IMR-90 (cell line): ENCODE measurements around the gene RAI1. TPM values are rescaled to one million over a fixed set of nuclear protein-coding genes. Genes with fewer than 3 reads are reported as not detected.

Experiments used
- ATAC-seq: fragments of 200-7000 bp; cut with Tn5 transposase; 2 replicates; pipeline ENCODE4 v1.9.1; 2020; ENCODE audit warnings: low read depth, mild to moderate bottlenecking, moderate library complexity
- BruUV-seq: library from RNA; stranded (reverse); fragments of 400-500 nt; replicated peaks from 2 replicates; lab custom pipeline; 2021; lab: Mats Ljungman, UMichigan
- CTCF ChIA-PET: fragments of 300-600 bp; formaldehyde crosslinking; extraction: SDS; loops from one replicate; lab custom pipeline; 2021; ENCODE audit warnings: antibody characterized with exemption; lab: Yijun Ruan, JAX
- POLR2A ChIA-PET: fragments of 300-600 bp; sonication (Branson Sonifier 250); formaldehyde crosslinking; loops from one replicate; lab custom pipeline; 2022; ENCODE audit warnings: antibody characterized with exemption; ENCODE audit not compliant: unreplicated experiment; lab: Charles Lee
- DNase-seq: peaks from one replicate; pipeline ENCODE4 v3.0.0; 2013
- H2AFZ ChIP-seq: replicated peaks from 2 replicates; pipeline ENCODE3; 2013; ENCODE audit warnings: low read length, mild to moderate bottlenecking; ENCODE audit not compliant: poor library complexity
- H2AK5ac ChIP-seq: 2 replicates; pipeline ENCODE4 v1.6.1; 2013; ENCODE audit warnings: low read depth, low read length, inconsistent platforms
- H2AK9ac ChIP-seq: replicated peaks from 2 replicates; pipeline ENCODE3; 2013; ENCODE audit warnings: mild to moderate bottlenecking, low read depth, low read length, moderate library complexity; ENCODE audit not compliant: poor library complexity
- H2BK120ac ChIP-seq: 2 replicates; pipeline ENCODE4 v1.6.1; 2013; ENCODE audit warnings: low read depth, low read length, inconsistent platforms
- H2BK15ac ChIP-seq: 3 replicates; pipeline ENCODE4 v1.6.1; 2013; ENCODE audit warnings: low read depth, low read length, inconsistent platforms
- H2BK20ac ChIP-seq: 2 replicates; pipeline ENCODE4 v1.6.1; 2013; ENCODE audit warnings: low read depth, mild to moderate bottlenecking, inconsistent platforms, low read length, moderate library complexity
- H2BK5ac ChIP-seq: 2 replicates; pipeline ENCODE4 v1.6.1; 2013; ENCODE audit warnings: mild to moderate bottlenecking, low read depth, low read length, inconsistent platforms; ENCODE audit not compliant: poor library complexity, severe bottlenecking
- H3K14ac ChIP-seq: replicated peaks from 2 replicates; pipeline ENCODE4 v1.6.1; 2013; ENCODE audit warnings: low read depth, low read length, inconsistent platforms
- H3K18ac ChIP-seq: 2 replicates; pipeline ENCODE4 v1.6.1; 2013; ENCODE audit warnings: low read depth, low read length, control low read depth
- H3K23ac ChIP-seq: 2 replicates; pipeline ENCODE4 v1.6.1; 2013; ENCODE audit warnings: low read depth, low read length, inconsistent platforms
- H3K27ac ChIP-seq: 2 replicates; pipeline ENCODE4 v1.5.1; 2013; ENCODE audit warnings: mild to moderate bottlenecking, control low read depth, low read length; ENCODE audit not compliant: insufficient read depth
- H3K27me3 ChIP-seq: 2 replicates; pipeline ENCODE4 v1.6.1; 2013; ENCODE audit warnings: low read length; ENCODE audit not compliant: control insufficient read depth, insufficient read depth
- H3K36me3 ChIP-seq: 2 replicates; pipeline ENCODE4 v1.6.1; 2013; ENCODE audit warnings: low read length, mixed read lengths; ENCODE audit not compliant: control insufficient read depth, insufficient read depth
- H3K4ac ChIP-seq: 2 replicates; pipeline ENCODE4 v1.6.1; 2013; ENCODE audit warnings: low read depth, low read length, inconsistent platforms
- H3K4me1 ChIP-seq: 2 replicates; pipeline ENCODE4 v1.6.1; 2013; ENCODE audit warnings: low read length, mixed read lengths; ENCODE audit not compliant: control insufficient read depth, insufficient read depth
- H3K4me2 ChIP-seq: 2 replicates; pipeline ENCODE4 v1.6.1; 2013; ENCODE audit warnings: low read depth, mild to moderate bottlenecking, control low read depth, low read length, moderate library complexity
- H3K4me3 ChIP-seq: 2 replicates; pipeline ENCODE4 v1.5.1; 2013; ENCODE audit warnings: low read depth, mild to moderate bottlenecking, control low read depth, low read length, moderate library complexity; ENCODE audit not compliant: insufficient read depth
- H3K56ac ChIP-seq: 2 replicates; pipeline ENCODE4 v1.6.1; 2013; ENCODE audit warnings: low read length, inconsistent platforms; ENCODE audit not compliant: insufficient read depth; ENCODE audit errors: extremely low read depth
- H3K79me1 ChIP-seq, 2 experiments: 2 replicates each; pipeline ENCODE4 v1.6.1; 2013; ENCODE audit warnings: low read length in 2 of 2, inconsistent platforms in 1 of 2, low read depth in 1 of 2
- H3K9ac ChIP-seq: 2 replicates; pipeline ENCODE4 v1.6.1; 2013; ENCODE audit warnings: low read depth, low read length, control low read depth
- H3K9me1 ChIP-seq: 2 replicates; pipeline ENCODE4 v1.6.1; 2013; ENCODE audit warnings: low read length, inconsistent platforms; ENCODE audit not compliant: insufficient read depth
- H3K9me3 ChIP-seq: 2 replicates; pipeline ENCODE4 v1.6.1; 2013; ENCODE audit warnings: low read length; ENCODE audit not compliant: control insufficient read depth, insufficient read depth
- H4K20me1 ChIP-seq: 2 replicates; pipeline ENCODE4 v1.6.1; 2013; ENCODE audit warnings: low read length, inconsistent platforms; ENCODE audit not compliant: insufficient read depth
- H4K5ac ChIP-seq: 2 replicates; pipeline ENCODE4 v1.6.1; 2013; ENCODE audit warnings: mild to moderate bottlenecking, low read depth, low read length, control low read depth
- H4K8ac ChIP-seq, 2 experiments: 2 replicates each; pipeline ENCODE4 v1.6.1; 2013; ENCODE audit warnings: low read depth in 2 of 2, low read length in 2 of 2, control low read depth in 1 of 2, inconsistent platforms in 1 of 2
- H4K91ac ChIP-seq: 2 replicates; pipeline ENCODE4 v1.6.1; 2013; ENCODE audit warnings: low read depth, low read length, inconsistent platforms; ENCODE audit not compliant: insufficient read depth
- BHLHE40 ChIP-seq: fragments of 150-350 bp; IDR thresholded peaks from 2 replicates; pipeline ENCODE4 v1.6.1; 2016; ENCODE audit warnings: mild to moderate bottlenecking, low read depth, low read length
- CEBPB ChIP-seq: IDR thresholded peaks from 2 replicates; pipeline ENCODE4 v1.6.1; 2012; ENCODE audit warnings: low read depth, low read length, improper control_type of control experiment
- CHD1 ChIP-seq: IDR thresholded peaks from 2 replicates; pipeline ENCODE4 v1.6.1; 2012; ENCODE audit warnings: low read depth, low read length, improper control_type of control experiment
- FOS ChIP-seq: fragments of 150-350 bp; IDR thresholded peaks from 2 replicates; pipeline ENCODE4 v1.6.1; 2016; ENCODE audit warnings: low read depth, low read length
- MAFK ChIP-seq: IDR thresholded peaks from 2 replicates; pipeline ENCODE4 v1.6.1; 2012; ENCODE audit warnings: low read depth, low read length, improper control_type of control experiment
- MAZ ChIP-seq: IDR thresholded peaks from 2 replicates; pipeline ENCODE4 v1.6.1; 2012; ENCODE audit warnings: low read depth, mild to moderate bottlenecking, low read length, improper control_type of control experiment, moderate library complexity, borderline replicate concordance
- MXI1 ChIP-seq: IDR thresholded peaks from 2 replicates; pipeline ENCODE4 v1.6.1; 2012; ENCODE audit warnings: low read depth, mild to moderate bottlenecking, low read length, moderate library complexity, borderline replicate concordance
- NFE2L2 ChIP-seq: fragments of 150-350 bp; IDR thresholded peaks from 2 replicates; pipeline ENCODE4 v1.6.1; 2016; ENCODE audit warnings: low read depth, mild to moderate bottlenecking, low read length
- POLR2A ChIP-seq: IDR thresholded peaks from 2 replicates; pipeline ENCODE4 v1.6.1; 2012; ENCODE audit warnings: mild to moderate bottlenecking, low read depth, low read length
- RAD21 ChIP-seq: IDR thresholded peaks from 2 replicates; pipeline ENCODE4 v1.6.1; 2012; ENCODE audit warnings: low read length, improper control_type of control experiment
- RCOR1 ChIP-seq: IDR thresholded peaks from 2 replicates; pipeline ENCODE4 v1.6.1; 2012; ENCODE audit warnings: mild to moderate bottlenecking, low read length, improper control_type of control experiment; ENCODE audit not compliant: insufficient replicate concordance
- RFX5 ChIP-seq: IDR thresholded peaks from 2 replicates; pipeline ENCODE4 v1.8.0; 2012; ENCODE audit warnings: low read depth, mild to moderate bottlenecking, low read length, moderate library complexity
- SMC3 ChIP-seq: fragments of 150-350 bp; IDR thresholded peaks from 2 replicates; pipeline ENCODE4 v1.6.1; 2016; ENCODE audit warnings: low read depth, mild to moderate bottlenecking, antibody characterized with exemption, low read length, moderate library complexity
- WGBS, 2 experiments: methylation state at CpG; one replicate each; pipeline versions ENCODE4 v1.1.5 to v1.1.7; 2013; ENCODE audit warnings: missing lambda C conversion rate in 2 of 2; ENCODE audit not compliant: insufficient read length in 1 of 2; ENCODE audit errors: extremely low coverage in 2 of 2; 5-methylcytosine and 5-hydroxymethylcytosine counted together
- dilution Hi-C: fragments of 300-500 bp; cut with HindIII; formaldehyde crosslinking; loops from one replicate; pipeline ENCODE4 v1.14.3; 2018; ENCODE audit warnings: low sequenced_read_pairs; ENCODE audit not compliant: unreplicated experiment
- in situ Hi-C: fragments of 300-500 bp; cut with MboI; formaldehyde crosslinking; loops from 3 replicates; pipeline ENCODE4 v1.14.3; 2019; ENCODE audit warnings: low sequenced_read_pairs, inconsistent platforms, mixed read lengths
- intact Hi-C: fragments of 100-400 bp; cut with micrococcal nuclease; formaldehyde crosslinking; loops from 2 replicates; pipeline ENCODE4 v1.10.0; 2022
- polyA plus RNA-seq, 3 experiments: library from polyadenylated mRNA; depleted of rRNA; stranded (reverse); fragments of >200 nt; gene quantifications; 2 replicates each; pipeline ENCODE4 v1.2.3, GENCODE V29; 2012; ENCODE audit warnings: low replicate concordance in 1 of 3
- total RNA-seq: library from RNA; depleted of rRNA; stranded (reverse); fragments of >200 nt; gene quantifications from 2 replicates; pipeline ENCODE4 v1.2.3, GENCODE V29; 2012
- TF ChIP-seq, protein P1 (sequence below): fragments of 150-350 bp; IDR thresholded peaks from 2 replicates; pipeline ENCODE4 v1.6.1; 2016; ENCODE audit warnings: low read depth, mild to moderate bottlenecking, low read length, moderate library complexity, borderline replicate concordance
- TF ChIP-seq, protein P2 (sequence below): fragments of 150-350 bp; IDR thresholded peaks from 2 replicates; pipeline ENCODE4 v1.6.1; 2017; ENCODE audit warnings: mild to moderate bottlenecking, antibody characterized with exemption, low read length, low read depth
- TF ChIP-seq, protein P3 (sequence below): conservative IDR thresholded peaks from 2 replicates; pipeline ENCODE4 v1.5.1; 2012; ENCODE audit warnings: mild to moderate bottlenecking, low read depth, low read length, improper control_type of control experiment

RAI1 gene
- total and polyA plus RNA-seq, 2 of the 4 experiments (the other 2 are of a cell fraction): 1.8 to 10.5 TPM

DNA sequence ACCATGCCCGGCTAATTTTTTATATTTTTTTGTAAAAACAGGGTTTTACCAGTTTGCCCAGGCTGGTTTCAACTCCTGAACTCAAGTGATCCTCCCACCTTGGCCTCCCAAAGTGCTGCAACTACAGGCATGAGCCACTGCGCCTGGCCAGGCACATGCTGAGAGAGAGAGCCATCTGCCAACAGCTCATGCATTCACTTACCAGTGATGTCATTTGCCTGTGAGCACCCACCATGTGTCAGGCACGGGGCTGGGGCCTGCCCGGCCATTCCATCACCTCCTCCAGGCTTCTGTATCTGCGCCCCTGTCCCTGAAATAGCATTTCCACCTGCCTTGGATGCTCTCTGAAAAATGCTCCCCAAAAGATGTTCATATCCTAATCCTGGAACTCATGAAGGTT, 46.1 kb upstream of the RAI1 start:
- TF ChIP-seq RCOR1: no peak
- TF ChIP-seq, protein P1, sequence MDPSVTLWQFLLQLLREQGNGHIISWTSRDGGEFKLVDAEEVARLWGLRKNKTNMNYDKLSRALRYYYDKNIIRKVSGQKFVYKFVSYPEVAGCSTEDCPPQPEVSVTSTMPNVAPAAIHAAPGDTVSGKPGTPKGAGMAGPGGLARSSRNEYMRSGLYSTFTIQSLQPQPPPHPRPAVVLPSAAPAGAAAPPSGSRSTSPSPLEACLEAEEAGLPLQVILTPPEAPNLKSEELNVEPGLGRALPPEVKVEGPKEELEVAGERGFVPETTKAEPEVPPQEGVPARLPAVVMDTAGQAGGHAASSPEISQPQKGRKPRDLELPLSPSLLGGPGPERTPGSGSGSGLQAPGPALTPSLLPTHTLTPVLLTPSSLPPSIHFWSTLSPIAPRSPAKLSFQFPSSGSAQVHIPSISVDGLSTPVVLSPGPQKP: no peak
- no peak for TF ChIP-seq CHD1
- TF ChIP-seq, protein P2, sequence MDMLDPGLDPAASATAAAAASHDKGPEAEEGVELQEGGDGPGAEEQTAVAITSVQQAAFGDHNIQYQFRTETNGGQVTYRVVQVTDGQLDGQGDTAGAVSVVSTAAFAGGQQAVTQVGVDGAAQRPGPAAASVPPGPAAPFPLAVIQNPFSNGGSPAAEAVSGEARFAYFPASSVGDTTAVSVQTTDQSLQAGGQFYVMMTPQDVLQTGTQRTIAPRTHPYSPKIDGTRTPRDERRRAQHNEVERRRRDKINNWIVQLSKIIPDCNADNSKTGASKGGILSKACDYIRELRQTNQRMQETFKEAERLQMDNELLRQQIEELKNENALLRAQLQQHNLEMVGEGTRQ: no peak
- TF ChIP-seq NFE2L2: no peak
- no peak for TF ChIP-seq BHLHE40
- no peak for TF ChIP-seq RFX5
- TF ChIP-seq RAD21: no peak
- TF ChIP-seq MAFK: no peak
- TF ChIP-seq POLR2A: no peak
- TF ChIP-seq MAZ: no peak
- TF ChIP-seq FOS: no peak
- TF ChIP-seq CEBPB: no peak
- TF ChIP-seq MXI1: no peak
- TF ChIP-seq, protein P3, sequence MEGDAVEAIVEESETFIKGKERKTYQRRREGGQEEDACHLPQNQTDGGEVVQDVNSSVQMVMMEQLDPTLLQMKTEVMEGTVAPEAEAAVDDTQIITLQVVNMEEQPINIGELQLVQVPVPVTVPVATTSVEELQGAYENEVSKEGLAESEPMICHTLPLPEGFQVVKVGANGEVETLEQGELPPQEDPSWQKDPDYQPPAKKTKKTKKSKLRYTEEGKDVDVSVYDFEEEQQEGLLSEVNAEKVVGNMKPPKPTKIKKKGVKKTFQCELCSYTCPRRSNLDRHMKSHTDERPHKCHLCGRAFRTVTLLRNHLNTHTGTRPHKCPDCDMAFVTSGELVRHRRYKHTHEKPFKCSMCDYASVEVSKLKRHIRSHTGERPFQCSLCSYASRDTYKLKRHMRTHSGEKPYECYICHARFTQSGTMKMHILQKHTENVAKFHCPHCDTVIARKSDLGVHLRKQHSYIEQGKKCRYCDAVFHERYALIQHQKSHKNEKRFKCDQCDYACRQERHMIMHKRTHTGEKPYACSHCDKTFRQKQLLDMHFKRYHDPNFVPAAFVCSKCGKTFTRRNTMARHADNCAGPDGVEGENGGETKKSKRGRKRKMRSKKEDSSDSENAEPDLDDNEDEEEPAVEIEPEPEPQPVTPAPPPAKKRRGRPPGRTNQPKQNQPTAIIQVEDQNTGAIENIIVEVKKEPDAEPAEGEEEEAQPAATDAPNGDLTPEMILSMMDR: no peak
- no peak for TF ChIP-seq SMC3
- 83% methylated on average over 1 of the region's 5 CpGs; no CpG with 5 or more reads in 1 of the 2 experiments for WGBS, 2 experiments

More for the DNA sequence above, 46.1 kb upstream of the RAI1 start:
- Histone ChIP-seq H3K36me3 (no peaks in the 10 kb centered on the region), H3K9me3 (peaks cover 3% of the 10 kb centered on the region), H3K79me1 (no peaks in the 10 kb centered on the region), H4K5ac (no peak overlapping the region), H2BK15ac (no peak overlapping the region), H3K4me1 (no peaks in the 10 kb centered on the region), H2AFZ (no peak overlapping the region), H2BK20ac (no peak overlapping the region), H3K27me3 (peaks cover 18% of the 10 kb centered on the region), H3K18ac (no peak overlapping the region), H4K8ac (no peak overlapping the region), H3K14ac (no peak overlapping the region), H3K4ac (no peak overlapping the region), H2BK120ac (no peak overlapping the region), H4K20me1 (no peaks in the 10 kb centered on the region), H2AK5ac (no peak overlapping the region), H3K4me3 (no peak overlapping the region), H3K4me2 (no peak overlapping the region), H2AK9ac (no peak overlapping the region), H3K9me1 (no peaks in the 10 kb centered on the region), H3K27ac (no peak overlapping the region), H3K23ac (no peak overlapping the region), H4K91ac (no peak overlapping the region), H3K56ac (no peak overlapping the region), H3K9ac (no peak overlapping the region), H2BK5ac (no peak overlapping the region)
- intact Hi-C loops (no loop called here), in situ Hi-C loops (loop anchor here (25.0 kb wide), 1 partner anchor 623 kb away; no protein-coding TSS in a partner anchor), dilution Hi-C loops (no loop called here)
- DNase-seq: no peak
- ATAC-seq: no peak
- CTCF ChIA-PET: no interaction called here
- BruUV-seq: no TSS peak
- POLR2A ChIA-PET: no interaction called here
